HG03442 (cell line): ENCODE results near the gene FNIP1.
"Not testable (repeated sequence)": the region's sequence is repeated elsewhere in the genome, so short reads cannot be mapped to it uniquely, and the experiment has no call there.

Experiments
- ATAC-seq: cut with Tn5 transposase; IDR thresholded peaks from one replicate; pipeline ENCODE4 v1.9.1; 2021; ENCODE audit warnings: mild to moderate bottlenecking, moderate library complexity; ENCODE audit not compliant: unreplicated experiment

The FNIP1 gene

GRCh38 chr5:131610198-131611063 is 186.4 kb downstream of the FNIP1 start:
- ATAC-seq = no peak

- no peak for ATAC-seq
Observed at GRCh38 chr5:131609774-131610173, 187.0 kb downstream of the FNIP1 start.

GRCh38 chr5:131608597-131608996 is 188.2 kb downstream of the FNIP1 start:
- no peak for ATAC-seq

- no peak for ATAC-seq
Observed at GRCh38 chr5:131607903-131608540, 188.8 kb downstream of the FNIP1 start.

- no peak for ATAC-seq
Observed at GRCh38 chr5:131607418-131607817, 189.4 kb downstream of the FNIP1 start.

- no peak for ATAC-seq
Observed at GRCh38 chr5:131605086-131605485, 191.7 kb downstream of the FNIP1 start.

GRCh38 chr5:131595088-131596033 is 201.5 kb downstream of the FNIP1 start:
- ATAC-seq = no peak

- no peak for ATAC-seq
Observed at GRCh38 chr5:131593921-131594320, 202.9 kb downstream of the FNIP1 start.

GRCh38 chr5:131593436-131593835 is 203.4 kb downstream of the FNIP1 start:
- not testable (repeated sequence) for ATAC-seq
